A549 treated with AZD9567 at 1 μM for 4 hours (cell line): ENCODE results near the gene RASSF1. TPM values are rescaled to one million over a fixed set of nuclear protein-coding genes. Genes with fewer than 3 reads are reported as not detected.

Experiments used
- total RNA-seq: library from RNA; stranded (reverse); fragments of 200-300 nt; extraction: Qiagen RNA extraction; gene quantifications from 5 replicates; pipeline ENCODE4 v1.2.3, GENCODE V29; 2022; ENCODE audit not compliant: insufficient read depth

Gene RASSF1
- 14.4 to 22.0 TPM (median 21.2 TPM) in 5 replicates for total RNA-seq

GRCh38 chr3:50340448-50341329, at the start of gene RASSF1:
TSS of gene RASSF1 (minus strand) at chr3:50340836. CDS start at chr3:50340805, 31 bp downstream.

GRCh38 chr3:50358911-50359759, 18.5 kb upstream of the RASSF1 start, which contains the start of gene TMEM115:
TSS of gene TMEM115 (minus strand) at chr3:50359521. CDS start at chr3:50359063, 458 bp downstream.

GRCh38 chr3:50350527-50351322, 10.1 kb upstream of the RASSF1 start, which contains the start of the genes CYB561D2 and NPRL2:
TSS of gene CYB561D2 (plus strand) at chr3:50350862. CDS start at chr3:50351434, 572 bp downstream.
TSS of gene NPRL2 (minus strand) at chr3:50350775. CDS start at chr3:50350652, 123 bp downstream.

GRCh38 chr3:50345586-50346234, 5.1 kb upstream of the RASSF1 start, which contains the start of gene ZMYND10:
TSS of gene ZMYND10 (minus strand) at chr3:50345732. CDS start at chr3:50345579, 153 bp downstream.

GRCh38 chr3:50327943-50328691, 12.5 kb downstream of the RASSF1 start, which contains the start of gene TUSC2:
TSS of gene TUSC2 (minus strand) at chr3:50328223. CDS start at chr3:50328099, 124 bp downstream.

GRCh38 chr3:50322386-50323091, 18.1 kb downstream of the RASSF1 start, which contains the start of gene HYAL2:
TSS of gene HYAL2 (minus strand) at chr3:50322745. CDS start at chr3:50320489, 2,256 bp downstream.

GRCh38 chr3:50303013-50303815, 37.4 kb downstream of the RASSF1 start, which contains the start of gene HYAL1:
TSS of gene HYAL1 (minus strand) at chr3:50303574. CDS start at chr3:50302956, 618 bp downstream.

GRCh38 chr3:50298836-50299637, 41.6 kb downstream of the RASSF1 start, which contains the start of the genes HYAL3 and NAA80:
TSS of gene HYAL3 (minus strand) at chr3:50299405. CDS start at chr3:50295602, 3,803 bp downstream.
TSS of gene NAA80 (minus strand) at chr3:50299405. CDS start at chr3:50297463, 1,942 bp downstream.

GRCh38 chr3:50292159-50293078, 48.2 kb downstream of the RASSF1 start, which contains the start of gene IFRD2:
TSS of gene IFRD2 (minus strand) at chr3:50292429. CDS start at chr3:50292274, 155 bp downstream.

Other genes with a start within 250 kb of the RASSF1 start
- 9.3 to 14.6 TPM (median 13.9 TPM) in 5 replicates for gene SEMA3F, start 185.5 kb downstream of the RASSF1 start, total RNA-seq
- gene GNAT1, start 149.2 kb downstream of the RASSF1 start, total RNA-seq: not detected in 5 replicates
- gene SLC38A3, start 135.6 kb downstream of the RASSF1 start, total RNA-seq: 0.05 to 0.09 TPM in 2 of 5 replicates, not detected in the others
- gene GNAI2, start 104.6 kb downstream of the RASSF1 start, total RNA-seq: 37.0 to 49.5 TPM (median 48.2 TPM) in 5 replicates
- gene SEMA3B, start 71.7 kb downstream of the RASSF1 start, total RNA-seq: 6.3 to 12.7 TPM (median 6.7 TPM) in 5 replicates
- 0.07 to 0.08 TPM (median 0.07 TPM) in 4 of 5 replicates, not detected in the other for gene LSMEM2, start 61.7 kb downstream of the RASSF1 start, total RNA-seq
- 64.7 to 88.5 TPM (median 84.1 TPM) in 5 replicates for gene IFRD2, start 48.4 kb downstream of the RASSF1 start, total RNA-seq
- gene HYAL3, start 41.4 kb downstream of the RASSF1 start, total RNA-seq: 6.8 to 10.1 TPM (median 8.3 TPM) in 5 replicates
- gene NAA80, start 41.4 kb downstream of the RASSF1 start, total RNA-seq: 4.3 to 8.6 TPM (median 8.3 TPM) in 5 replicates
- 0.40 to 0.48 TPM (median 0.46 TPM) in 4 of 5 replicates, not detected in the other for gene HYAL1, start 37.3 kb downstream of the RASSF1 start, total RNA-seq
- gene HYAL2, start 18.1 kb downstream of the RASSF1 start, total RNA-seq: 26.8 to 33.6 TPM (median 30.4 TPM) in 5 replicates
- 19.8 to 39.8 TPM (median 36.5 TPM) in 5 replicates for gene TUSC2, start 12.6 kb downstream of the RASSF1 start, total RNA-seq
- 0.86 to 1.5 TPM (median 1.2 TPM) in 4 of 5 replicates, not detected in the other for gene ZMYND10, start 4.9 kb upstream of the RASSF1 start, total RNA-seq
- gene NPRL2, start 9.9 kb upstream of the RASSF1 start, total RNA-seq: 13.4 to 15.4 TPM (median 14.4 TPM) in 5 replicates
- 15.1 to 22.0 TPM (median 20.1 TPM) in 5 replicates for gene CYB561D2, start 10.0 kb upstream of the RASSF1 start, total RNA-seq
- 33.9 to 47.2 TPM (median 45.6 TPM) in 5 replicates for gene TMEM115, start 18.7 kb upstream of the RASSF1 start, total RNA-seq
- 0.37 to 1.8 TPM (median 0.64 TPM) in 5 replicates for gene CACNA2D2, start 162.8 kb upstream of the RASSF1 start, total RNA-seq
- 2.3 to 4.4 TPM (median 2.7 TPM) in 5 replicates for gene C3orf18, start 226.9 kb upstream of the RASSF1 start, total RNA-seq
- 1.1 to 6.6 TPM (median 6.2 TPM) in 5 replicates for gene HEMK1, start 228.7 kb upstream of the RASSF1 start, total RNA-seq